GM23338 (cell line): ENCODE results near the gene KCNN3.

ENCODE experiments used
- CREB1 ChIP-seq: fragments of 250-450 bp; sonication (Bioruptor Pico); IDR thresholded peaks from 2 replicates; pipeline ENCODE4 v1.5.0; 2020; ENCODE audit warnings: low read depth, mild to moderate bottlenecking, moderate library complexity
- EZH2 ChIP-seq: fragments of 200-600 bp; sonication (generic); IDR thresholded peaks from one replicate; pipeline ENCODE4 v1.8.0; 2017; ENCODE audit warnings: antibody characterized with exemption, mild to moderate bottlenecking, low read depth; ENCODE audit not compliant: unreplicated experiment
- EZH2phosphoT487 ChIP-seq: fragments of 200-600 bp; sonication (generic); IDR thresholded peaks from one replicate; pipeline ENCODE4 v1.8.1; 2018; ENCODE audit warnings: antibody characterized with exemption; ENCODE audit not compliant: unreplicated experiment
- JUNB ChIP-seq: IDR thresholded peaks from one replicate; pipeline ENCODE4 v1.6.1; 2016; ENCODE audit warnings: antibody characterized with exemption; ENCODE audit not compliant: unreplicated experiment
- NANOG ChIP-seq: IDR thresholded peaks from 2 replicates; pipeline ENCODE4 v1.6.1; 2016; ENCODE audit warnings: antibody characterized with exemption, borderline replicate concordance
- POLR2AphosphoS5 ChIP-seq: IDR thresholded peaks from 2 replicates; pipeline ENCODE4 v1.6.1; 2016; ENCODE audit warnings: antibody characterized with exemption, low read depth
- ZNF114 ChIP-seq: fragments of 250-450 bp; sonication (Bioruptor Pico); IDR thresholded peaks from 2 replicates; pipeline ENCODE4 v1.5.0; 2020; ENCODE audit warnings: mild to moderate bottlenecking, moderate library complexity
- TF ChIP-seq, protein P1 (sequence below), 2 experiments: fragments of 200-600 bp in 1 of 2; sonication (generic) in 1 of 2; conservative IDR thresholded peaks; 2 replicates each; pipeline versions ENCODE4 v1.5.1 to v1.6.1; 2016 to 2017; ENCODE audit warnings: antibody characterized with exemption in 2 of 2, low read depth in 2 of 2, mild to moderate bottlenecking in 2 of 2, moderate library complexity in 1 of 2
- TF ChIP-seq, protein P2 (sequence below): IDR thresholded peaks from one replicate; pipeline ENCODE4 v1.6.1; 2018; ENCODE audit warnings: antibody characterized with exemption; ENCODE audit not compliant: unreplicated experiment
- TF ChIP-seq, protein P3 (sequence below): IDR thresholded peaks from 2 replicates; pipeline ENCODE4 v1.6.1; 2016; ENCODE audit warnings: antibody characterized with exemption
- TF ChIP-seq, protein P4 (sequence below): fragments of 250-450 bp; sonication (Bioruptor Pico); IDR thresholded peaks from 2 replicates; pipeline ENCODE4 v1.5.0; 2020; ENCODE audit warnings: mild to moderate bottlenecking, moderate library complexity

DNA sequence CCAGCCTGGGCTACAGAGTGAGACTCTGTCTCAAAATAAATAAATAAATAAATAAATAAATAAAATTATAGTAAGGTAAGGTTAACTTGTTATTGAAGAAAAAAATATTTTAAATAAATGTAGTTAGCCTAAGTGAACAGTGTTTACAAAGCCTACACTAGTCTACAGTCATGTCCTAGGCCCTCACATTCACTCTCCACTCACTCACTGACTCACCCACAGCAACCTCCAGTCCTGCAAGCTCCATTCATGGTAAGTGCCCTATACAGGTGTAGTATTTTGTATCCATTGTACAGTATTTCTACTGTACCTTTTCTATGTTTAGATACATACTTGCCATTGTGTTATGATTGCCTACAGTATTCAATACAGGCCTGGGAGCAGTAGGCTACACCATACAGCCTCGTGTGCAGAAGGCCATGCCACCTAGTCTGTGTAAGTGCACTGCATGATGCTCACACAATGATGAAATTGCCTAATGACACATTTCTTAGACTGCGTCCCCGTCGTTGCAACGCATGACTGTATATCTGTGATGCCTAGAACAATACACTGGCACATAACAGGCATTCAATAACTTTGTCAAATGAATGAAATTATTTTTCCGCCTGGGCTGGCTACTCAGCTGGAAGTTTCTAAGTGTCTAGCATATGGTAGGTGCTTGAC, 14.8 kb downstream of the KCNN3 start:
- no peak for TF ChIP-seq CREB1 (CRISPR knock-in tag)
- TF ChIP-seq, protein P1, sequence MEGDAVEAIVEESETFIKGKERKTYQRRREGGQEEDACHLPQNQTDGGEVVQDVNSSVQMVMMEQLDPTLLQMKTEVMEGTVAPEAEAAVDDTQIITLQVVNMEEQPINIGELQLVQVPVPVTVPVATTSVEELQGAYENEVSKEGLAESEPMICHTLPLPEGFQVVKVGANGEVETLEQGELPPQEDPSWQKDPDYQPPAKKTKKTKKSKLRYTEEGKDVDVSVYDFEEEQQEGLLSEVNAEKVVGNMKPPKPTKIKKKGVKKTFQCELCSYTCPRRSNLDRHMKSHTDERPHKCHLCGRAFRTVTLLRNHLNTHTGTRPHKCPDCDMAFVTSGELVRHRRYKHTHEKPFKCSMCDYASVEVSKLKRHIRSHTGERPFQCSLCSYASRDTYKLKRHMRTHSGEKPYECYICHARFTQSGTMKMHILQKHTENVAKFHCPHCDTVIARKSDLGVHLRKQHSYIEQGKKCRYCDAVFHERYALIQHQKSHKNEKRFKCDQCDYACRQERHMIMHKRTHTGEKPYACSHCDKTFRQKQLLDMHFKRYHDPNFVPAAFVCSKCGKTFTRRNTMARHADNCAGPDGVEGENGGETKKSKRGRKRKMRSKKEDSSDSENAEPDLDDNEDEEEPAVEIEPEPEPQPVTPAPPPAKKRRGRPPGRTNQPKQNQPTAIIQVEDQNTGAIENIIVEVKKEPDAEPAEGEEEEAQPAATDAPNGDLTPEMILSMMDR (conservative IDR thresholded peaks at IDR 0.05; ENCODE audit: low read depth in 2 of 2), result no peak
- no peak for TF ChIP-seq POLR2AphosphoS5
- TF ChIP-seq EZH2, result no peak
- TF ChIP-seq, protein P2, sequence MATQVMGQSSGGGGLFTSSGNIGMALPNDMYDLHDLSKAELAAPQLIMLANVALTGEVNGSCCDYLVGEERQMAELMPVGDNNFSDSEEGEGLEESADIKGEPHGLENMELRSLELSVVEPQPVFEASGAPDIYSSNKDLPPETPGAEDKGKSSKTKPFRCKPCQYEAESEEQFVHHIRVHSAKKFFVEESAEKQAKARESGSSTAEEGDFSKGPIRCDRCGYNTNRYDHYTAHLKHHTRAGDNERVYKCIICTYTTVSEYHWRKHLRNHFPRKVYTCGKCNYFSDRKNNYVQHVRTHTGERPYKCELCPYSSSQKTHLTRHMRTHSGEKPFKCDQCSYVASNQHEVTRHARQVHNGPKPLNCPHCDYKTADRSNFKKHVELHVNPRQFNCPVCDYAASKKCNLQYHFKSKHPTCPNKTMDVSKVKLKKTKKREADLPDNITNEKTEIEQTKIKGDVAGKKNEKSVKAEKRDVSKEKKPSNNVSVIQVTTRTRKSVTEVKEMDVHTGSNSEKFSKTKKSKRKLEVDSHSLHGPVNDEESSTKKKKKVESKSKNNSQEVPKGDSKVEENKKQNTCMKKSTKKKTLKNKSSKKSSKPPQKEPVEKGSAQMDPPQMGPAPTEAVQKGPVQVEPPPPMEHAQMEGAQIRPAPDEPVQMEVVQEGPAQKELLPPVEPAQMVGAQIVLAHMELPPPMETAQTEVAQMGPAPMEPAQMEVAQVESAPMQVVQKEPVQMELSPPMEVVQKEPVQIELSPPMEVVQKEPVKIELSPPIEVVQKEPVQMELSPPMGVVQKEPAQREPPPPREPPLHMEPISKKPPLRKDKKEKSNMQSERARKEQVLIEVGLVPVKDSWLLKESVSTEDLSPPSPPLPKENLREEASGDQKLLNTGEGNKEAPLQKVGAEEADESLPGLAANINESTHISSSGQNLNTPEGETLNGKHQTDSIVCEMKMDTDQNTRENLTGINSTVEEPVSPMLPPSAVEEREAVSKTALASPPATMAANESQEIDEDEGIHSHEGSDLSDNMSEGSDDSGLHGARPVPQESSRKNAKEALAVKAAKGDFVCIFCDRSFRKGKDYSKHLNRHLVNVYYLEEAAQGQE, result no peak
- TF ChIP-seq ZNF114 (CRISPR knock-in tag), result no peak
- TF ChIP-seq EZH2phosphoT487, result no peak
- no peak for TF ChIP-seq NANOG
- no peak for TF ChIP-seq JUNB
- TF ChIP-seq, protein P3, sequence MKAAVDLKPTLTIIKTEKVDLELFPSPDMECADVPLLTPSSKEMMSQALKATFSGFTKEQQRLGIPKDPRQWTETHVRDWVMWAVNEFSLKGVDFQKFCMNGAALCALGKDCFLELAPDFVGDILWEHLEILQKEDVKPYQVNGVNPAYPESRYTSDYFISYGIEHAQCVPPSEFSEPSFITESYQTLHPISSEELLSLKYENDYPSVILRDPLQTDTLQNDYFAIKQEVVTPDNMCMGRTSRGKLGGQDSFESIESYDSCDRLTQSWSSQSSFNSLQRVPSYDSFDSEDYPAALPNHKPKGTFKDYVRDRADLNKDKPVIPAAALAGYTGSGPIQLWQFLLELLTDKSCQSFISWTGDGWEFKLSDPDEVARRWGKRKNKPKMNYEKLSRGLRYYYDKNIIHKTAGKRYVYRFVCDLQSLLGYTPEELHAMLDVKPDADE, result no peak
- TF ChIP-seq, protein P4, sequence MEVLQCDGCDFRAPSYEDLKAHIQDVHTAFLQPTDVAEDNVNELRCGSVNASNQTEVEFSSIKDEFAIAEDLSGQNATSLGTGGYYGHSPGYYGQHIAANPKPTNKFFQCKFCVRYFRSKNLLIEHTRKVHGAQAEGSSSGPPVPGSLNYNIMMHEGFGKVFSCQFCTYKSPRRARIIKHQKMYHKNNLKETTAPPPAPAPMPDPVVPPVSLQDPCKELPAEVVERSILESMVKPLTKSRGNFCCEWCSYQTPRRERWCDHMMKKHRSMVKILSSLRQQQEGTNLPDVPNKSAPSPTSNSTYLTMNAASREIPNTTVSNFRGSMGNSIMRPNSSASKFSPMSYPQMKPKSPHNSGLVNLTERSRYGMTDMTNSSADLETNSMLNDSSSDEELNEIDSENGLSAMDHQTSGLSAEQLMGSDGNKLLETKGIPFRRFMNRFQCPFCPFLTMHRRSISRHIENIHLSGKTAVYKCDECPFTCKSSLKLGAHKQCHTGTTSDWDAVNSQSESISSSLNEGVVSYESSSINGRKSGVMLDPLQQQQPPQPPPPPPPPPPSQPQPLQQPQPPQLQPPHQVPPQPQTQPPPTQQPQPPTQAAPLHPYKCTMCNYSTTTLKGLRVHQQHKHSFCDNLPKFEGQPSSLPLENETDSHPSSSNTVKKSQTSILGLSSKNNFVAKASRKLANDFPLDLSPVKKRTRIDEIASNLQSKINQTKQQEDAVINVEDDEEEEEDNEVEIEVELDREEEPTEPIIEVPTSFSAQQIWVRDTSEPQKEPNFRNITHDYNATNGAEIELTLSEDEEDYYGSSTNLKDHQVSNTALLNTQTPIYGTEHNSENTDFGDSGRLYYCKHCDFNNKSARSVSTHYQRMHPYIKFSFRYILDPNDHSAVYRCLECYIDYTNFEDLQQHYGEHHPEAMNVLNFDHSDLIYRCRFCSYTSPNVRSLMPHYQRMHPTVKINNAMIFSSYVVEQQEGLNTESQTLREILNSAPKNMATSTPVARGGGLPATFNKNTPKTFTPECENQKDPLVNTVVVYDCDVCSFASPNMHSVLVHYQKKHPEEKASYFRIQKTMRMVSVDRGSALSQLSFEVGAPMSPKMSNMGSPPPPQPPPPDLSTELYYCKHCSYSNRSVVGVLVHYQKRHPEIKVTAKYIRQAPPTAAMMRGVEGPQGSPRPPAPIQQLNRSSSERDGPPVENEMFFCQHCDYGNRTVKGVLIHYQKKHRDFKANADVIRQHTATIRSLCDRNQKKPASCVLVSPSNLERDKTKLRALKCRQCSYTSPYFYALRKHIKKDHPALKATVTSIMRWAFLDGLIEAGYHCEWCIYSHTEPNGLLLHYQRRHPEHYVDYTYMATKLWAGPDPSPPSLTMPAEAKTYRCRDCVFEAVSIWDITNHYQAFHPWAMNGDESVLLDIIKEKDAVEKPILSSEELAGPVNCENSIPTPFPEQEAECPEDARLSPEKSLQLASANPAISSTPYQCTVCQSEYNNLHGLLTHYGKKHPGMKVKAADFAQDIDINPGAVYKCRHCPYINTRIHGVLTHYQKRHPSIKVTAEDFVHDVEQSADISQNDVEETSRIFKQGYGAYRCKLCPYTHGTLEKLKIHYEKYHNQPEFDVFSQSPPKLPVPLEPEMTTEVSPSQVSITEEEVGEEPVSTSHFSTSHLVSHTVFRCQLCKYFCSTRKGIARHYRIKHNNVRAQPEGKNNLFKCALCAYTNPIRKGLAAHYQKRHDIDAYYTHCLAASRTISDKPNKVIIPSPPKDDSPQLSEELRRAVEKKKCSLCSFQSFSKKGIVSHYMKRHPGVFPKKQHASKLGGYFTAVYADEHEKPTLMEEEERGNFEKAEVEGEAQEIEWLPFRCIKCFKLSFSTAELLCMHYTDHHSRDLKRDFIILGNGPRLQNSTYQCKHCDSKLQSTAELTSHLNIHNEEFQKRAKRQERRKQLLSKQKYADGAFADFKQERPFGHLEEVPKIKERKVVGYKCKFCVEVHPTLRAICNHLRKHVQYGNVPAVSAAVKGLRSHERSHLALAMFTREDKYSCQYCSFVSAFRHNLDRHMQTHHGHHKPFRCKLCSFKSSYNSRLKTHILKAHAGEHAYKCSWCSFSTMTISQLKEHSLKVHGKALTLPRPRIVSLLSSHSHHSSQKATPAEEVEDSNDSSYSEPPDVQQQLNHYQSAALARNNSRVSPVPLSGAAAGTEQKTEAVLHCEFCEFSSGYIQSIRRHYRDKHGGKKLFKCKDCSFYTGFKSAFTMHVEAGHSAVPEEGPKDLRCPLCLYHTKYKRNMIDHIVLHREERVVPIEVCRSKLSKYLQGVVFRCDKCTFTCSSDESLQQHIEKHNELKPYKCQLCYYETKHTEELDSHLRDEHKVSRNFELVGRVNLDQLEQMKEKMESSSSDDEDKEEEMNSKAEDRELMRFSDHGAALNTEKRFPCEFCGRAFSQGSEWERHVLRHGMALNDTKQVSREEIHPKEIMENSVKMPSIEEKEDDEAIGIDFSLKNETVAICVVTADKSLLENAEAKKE (CRISPR knock-in tag), result no peak
